ENCODE measurements around the gene HPSE2.

DNA sequence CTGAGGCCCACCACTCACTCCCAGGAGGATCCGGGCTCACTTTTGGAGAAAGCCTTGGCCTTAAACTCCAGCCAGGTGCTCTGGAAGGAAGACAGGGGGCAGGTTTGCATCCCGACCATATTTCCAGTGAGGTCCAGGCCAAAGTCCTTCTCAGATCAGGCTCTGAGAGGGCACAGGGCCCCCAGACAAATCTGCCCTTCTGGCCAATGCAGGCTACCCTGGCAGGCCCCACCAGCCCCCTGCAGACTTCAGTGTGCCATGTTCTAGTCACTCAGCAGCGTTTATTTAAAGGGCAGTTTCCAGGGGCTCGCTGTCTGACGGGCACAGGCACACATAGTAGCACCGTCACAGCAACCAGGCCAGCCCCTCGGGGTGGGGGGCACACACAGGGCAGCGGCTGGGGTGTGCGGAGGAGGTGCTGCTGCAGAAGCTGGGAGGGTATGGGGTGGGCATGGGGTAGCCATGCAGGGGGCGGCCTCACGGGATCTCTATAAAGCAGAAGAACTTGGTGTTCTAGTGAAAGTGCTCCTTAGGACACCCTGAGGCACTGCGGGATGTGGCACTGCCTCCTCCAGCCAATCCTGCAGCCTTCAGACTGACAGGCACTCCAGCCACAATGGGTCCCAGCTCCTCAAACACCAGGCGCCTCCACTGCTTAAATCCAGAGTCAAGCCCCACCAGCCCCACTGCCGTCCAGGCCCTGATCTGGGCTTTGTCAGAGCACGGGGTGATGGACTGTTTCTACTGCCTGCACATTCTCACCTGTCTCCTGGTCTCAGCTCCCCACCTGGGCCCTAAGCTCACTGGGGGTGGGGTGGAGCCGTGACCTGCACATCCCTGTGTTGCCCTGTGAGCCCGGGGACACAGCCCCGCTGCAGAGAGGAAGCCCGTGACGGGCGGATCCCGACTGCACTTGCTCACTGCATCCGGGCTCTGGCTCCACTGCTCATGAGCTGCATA, 811.1 kb downstream of the HPSE2 start:
- TF ChIP-seq CTCF (IDR thresholded peaks at IDR 0.05) (no peak), POLR2A (IDR thresholded peaks at IDR 0.05; ENCODE audit: low read depth) (no peak), POLR2AphosphoS5 (IDR thresholded peaks at IDR 0.05) (no peak)

Measured in esophagus muscularis mucosa (tissue), 3 donors.